SW 1271 (cell line): ENCODE data around the gene HOXA3.
A peak's percentile ranks its signal among the peaks of the same experiment; 100 is the strongest.

Experiments used
- DNase-seq, 2 experiments: peaks; one replicate each; lab custom pipeline; 2025; lab: John Stamatoyannopoulos, UW

HOXA3 gene

DNA sequence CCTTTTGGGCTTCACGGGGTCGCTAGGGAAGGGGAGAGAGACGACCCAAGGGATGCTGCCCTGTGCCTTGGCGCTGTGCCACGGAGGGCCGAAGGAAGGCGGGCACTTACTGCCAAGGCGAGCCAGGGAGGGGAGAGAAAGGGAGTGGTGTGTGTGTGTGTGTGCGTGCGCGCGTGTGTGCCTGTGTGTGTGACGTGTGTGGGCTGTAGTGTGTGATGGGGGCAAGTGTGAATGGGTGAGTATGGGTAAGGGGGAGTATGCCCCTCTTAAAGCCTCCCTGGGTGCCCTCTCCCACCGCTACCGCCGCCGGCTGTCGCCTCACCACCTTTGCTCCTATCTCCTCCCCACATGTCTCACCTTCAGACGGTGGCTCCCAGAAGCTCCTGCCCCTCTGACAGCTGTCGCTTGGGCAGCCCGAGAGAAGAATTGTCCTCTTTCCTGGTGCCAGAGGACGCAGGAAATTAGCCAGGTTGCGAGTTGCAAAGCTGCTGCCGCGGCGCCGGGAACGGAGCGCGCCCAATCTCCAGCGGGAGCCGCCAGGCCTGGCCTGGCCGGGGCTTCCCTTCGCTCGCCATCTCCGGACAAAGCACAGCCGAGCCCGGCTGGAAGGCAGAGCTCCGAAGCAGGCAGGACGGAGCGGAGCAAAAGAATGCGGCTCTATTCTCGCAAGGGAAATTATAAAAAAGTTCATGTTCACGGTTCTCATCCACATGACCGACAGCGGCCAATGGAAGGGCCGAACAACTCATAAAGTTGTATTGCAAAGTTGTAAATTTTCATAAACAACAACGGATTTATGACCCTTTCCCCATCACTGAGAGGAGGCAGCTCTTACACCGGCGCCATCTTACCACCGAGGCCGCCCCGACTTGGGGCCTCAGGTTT lies at the start of gene HOXA3:
Gene HOXA3, minus strand, starts transcription at position 653 of the 885 bp plus-strand sequence. CDS start 41,943 bp downstream, outside the sequence.
- no peak for DNase-seq

DNA sequence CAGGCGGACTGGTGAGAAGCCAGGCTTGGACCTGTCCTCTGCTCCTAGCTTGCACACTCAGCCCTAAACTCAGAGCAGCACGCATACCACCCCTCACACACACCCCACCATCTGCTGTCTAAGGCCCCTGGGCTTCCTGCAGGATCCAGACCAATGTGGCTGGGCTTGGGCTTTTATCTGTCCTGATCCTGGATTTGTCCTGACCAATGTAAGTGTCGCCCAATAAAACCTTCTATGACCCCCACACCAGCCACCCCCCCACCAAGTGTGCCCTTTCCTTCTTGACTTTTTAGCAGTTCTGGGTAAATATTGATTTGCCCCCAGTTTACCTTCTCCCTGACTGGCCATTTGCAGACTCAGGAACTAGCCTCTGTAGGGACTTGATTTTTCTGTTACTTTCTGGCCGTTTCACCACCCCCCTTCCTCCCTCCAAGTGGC lies 49.2 kb upstream of the HOXA3 start:
- DNase-seq, result no peak

DNA sequence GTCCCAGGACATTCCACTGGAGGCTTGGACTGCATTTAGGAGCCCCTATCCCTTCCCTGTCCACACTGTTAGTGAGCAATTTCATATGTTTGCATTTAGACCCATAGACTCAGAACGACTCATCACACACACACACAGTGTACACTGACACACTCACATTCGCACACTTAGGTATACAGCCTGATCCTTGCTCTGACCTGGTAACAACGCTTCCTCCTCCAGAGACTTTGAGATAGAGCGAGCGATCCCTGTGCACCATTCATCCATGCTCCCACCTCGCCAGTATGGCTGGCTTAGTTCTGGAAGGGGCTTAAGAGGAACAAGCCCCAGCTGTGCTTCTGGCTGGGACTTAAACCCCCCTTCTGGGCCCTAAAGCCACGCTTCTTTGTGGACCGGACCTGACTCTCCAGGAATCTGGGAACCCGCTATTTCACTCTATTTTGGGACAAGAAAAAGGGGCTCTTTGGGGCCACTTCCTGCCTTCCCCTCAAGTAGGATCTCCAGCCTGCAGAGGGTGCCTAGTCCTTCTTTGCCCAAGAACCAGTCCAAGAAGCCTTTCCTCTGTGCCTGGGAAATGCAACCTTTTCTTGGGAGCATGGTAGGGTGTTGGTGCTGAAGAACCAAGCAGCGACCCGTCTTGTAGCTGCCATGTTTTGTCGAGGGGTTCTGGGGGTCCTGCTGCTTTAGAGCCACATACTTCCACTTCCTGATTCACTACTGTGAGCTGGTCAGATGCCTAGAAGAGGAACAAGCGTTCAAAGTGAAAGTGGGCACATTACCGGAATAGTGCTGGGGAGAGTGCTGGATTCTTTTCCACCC lies 48.6 kb upstream of the HOXA3 start:
- no peak for DNase-seq

DNA sequence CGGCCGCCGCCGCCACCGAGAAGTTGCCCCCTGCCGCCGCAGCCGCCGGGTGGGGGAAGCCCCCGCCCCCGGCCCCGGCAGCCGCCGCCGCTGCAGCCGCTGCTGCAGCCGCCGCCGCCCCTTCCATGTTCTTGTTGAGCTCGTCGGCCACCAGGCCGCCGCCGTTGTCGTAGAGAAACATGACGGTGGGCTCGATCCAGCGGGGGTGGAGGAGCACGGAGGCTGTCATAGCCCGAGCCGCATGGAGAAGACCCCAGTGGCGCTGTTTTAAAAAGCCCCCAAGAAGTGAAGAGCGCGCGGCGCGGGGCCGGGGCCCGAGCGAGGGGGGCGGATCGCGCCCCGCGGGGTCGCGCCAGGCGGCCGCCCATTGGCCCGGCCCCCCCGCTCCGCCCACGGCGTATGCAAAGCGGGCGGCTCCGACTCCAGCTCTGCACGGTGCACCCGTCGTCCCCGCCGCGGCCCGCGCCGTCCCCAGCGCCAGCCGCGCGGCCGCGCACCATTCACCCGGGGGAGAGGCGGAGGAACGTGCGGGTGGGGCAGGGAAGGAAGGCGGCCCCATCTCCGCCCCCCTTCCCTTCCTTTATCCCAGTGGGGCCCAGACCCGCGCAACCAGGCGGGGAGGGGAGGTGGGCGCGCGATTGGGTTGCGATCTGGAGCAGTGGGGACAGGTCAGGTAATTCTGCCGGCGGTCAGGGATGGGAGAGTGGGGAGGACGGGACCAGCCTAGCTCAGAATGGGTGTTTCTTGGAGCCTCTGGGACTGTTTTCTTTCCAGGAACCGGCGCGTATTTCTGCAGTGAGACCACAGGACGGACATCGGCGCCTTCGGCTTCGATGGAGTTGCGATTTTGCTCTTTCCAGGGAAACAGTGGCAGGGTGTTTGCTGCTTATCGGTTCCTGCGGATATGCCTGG lies 47.7 kb upstream of the HOXA3 start, which contains the start of gene HOXA13:
Gene HOXA13, minus strand, starts transcription at position 243 of the 912 bp plus-strand sequence. Its CDS starts 14 bp downstream, at position 229.
- peak in 1 of 2 experiments; percentile 61 for DNase-seq

DNA sequence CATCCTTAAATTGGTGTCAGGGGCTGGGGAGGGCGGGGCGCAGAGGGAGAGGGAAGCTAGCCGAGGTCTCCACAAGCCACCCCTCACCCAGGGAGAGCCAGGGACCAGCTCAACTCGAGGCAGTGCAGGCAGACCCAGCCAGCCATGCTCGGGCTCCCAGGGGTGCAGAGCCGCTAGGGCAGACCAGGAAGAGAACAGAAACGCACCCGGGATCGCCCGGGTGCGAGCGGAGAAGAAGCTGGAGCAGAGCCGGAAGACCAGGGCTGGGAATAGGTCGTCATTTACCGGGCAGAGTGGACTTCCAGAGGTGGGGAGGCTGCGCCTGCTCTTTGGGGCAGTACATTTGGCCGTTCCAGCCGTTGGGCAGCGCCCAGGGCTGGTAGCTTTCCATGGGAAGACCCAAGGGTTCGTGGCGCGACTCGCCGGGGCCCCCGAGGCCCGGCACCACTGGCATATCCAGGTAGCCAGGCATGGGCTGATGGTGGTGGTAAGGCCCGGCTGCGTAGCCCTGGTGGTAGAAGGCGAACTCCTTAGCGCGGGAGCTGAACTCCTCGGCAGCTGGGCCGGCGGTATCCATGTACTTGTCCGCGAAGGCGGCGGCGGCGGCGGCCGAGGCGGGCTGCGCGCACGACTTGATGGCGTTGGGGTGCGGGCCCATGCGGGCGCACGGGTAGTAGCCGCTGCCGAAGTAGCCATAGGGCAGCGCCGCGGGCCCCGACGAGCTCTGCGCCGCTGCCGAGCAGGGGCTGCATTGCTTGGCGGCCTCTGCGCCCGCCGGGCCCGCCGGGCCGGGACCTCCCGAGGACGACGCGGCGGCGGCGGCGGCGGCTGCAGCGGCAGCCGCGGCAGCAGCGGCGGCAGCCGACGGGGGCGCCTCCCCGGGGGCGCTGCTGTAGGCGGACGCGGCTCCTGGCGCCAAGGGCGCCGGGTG lies 46.8 kb upstream of the HOXA3 start:
- no peak for DNase-seq

DNA sequence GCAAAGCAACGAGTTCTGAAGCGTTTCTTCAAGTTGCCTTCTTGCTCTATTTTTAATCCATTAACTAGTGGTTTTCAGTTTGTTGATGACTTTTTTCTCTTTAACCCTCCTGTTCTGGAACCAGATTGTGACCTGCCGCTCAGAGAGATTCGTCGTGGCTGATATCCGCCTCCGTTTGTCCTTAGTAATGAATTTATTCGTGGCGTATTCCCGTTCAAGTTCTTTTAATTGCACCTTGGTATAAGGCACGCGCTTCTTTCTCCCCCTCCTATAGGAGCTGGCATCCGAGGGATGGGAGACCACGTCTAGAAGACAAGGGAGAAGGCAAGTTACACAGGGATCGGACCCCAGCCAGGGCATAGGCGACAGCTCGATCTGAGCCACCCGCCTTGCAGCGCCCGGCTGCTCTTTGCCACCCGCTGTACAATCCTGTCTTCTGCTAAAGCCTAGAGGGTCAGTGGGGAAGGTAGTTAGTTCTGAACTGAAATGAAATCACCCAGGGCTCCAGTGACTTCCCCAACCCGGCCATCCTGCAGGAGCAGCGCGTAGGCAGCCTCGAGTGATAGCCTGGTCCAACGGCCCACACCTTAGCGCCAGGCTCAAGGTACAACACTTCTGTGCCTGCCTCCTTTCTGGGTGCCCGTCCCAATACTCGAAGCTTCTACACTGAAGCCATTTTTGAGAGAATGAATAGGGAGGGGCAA lies 45.9 kb upstream of the HOXA3 start:
- DNase-seq, result no peak

DNA sequence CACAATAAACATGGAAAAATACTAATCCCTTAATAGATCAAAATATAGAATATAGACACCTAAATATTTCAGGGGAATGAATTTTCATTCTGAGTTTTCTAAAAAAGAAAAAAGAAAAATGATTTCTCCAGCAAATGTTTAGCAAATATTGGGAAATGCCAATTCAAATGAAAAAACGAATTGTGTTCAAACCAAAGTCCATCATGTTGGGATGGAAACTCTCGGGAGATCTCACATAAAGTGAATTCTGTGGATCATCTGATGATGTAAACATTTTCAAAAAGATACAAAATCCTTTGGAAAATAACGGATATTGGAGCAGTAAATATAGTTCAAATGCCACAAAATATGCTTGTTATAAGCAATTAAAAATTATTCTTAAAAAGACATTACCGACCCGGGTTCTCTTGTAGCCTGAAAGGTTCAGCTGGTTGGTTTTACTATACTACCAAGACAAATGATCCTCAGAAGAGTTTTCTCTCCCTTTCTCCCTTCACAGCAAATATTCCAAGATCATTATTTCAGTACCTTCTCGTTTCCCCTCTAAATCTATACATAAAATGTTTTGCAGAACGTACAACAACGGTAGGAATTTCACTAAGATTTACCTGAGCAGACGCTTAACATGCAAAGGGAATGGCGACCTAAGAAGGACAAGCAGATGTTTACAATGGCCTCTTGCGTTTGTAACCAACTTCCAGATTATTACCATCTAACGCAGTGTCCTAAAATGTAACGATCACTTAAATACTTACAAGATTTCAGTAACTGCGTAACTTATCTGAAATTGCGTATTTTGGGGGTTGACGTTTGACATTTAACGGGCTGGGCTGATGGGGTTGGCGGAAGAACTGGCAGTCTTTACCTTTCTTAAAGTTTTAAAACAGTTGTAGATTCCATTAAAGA lies 45.0 kb upstream of the HOXA3 start:
- no peak for DNase-seq

DNA sequence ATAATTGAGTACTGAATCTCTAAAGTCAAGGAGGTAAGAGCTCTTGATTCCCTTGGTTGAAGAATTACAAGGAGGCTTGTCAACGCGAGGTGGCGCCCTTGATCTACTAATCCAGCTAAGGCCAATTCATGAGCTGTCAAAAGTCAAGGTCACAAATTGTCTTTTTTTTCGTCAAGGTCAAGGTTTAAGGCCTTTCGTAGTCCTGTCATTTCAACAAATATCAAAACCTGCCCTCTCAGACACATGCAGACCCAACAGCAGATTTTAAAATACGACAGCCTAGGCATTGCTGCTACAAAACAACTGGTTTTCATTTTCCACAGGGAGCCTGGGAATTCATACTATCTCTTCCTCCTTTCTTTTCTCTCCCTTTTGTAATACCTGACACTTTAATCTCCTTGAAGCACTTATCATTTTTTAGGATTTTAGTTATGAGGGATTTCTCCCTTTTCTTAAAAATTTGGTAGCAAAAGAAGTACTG lies 43.9 kb upstream of the HOXA3 start:
- DNase-seq, result peak in 1 of 2 experiments; percentile 55

DNA sequence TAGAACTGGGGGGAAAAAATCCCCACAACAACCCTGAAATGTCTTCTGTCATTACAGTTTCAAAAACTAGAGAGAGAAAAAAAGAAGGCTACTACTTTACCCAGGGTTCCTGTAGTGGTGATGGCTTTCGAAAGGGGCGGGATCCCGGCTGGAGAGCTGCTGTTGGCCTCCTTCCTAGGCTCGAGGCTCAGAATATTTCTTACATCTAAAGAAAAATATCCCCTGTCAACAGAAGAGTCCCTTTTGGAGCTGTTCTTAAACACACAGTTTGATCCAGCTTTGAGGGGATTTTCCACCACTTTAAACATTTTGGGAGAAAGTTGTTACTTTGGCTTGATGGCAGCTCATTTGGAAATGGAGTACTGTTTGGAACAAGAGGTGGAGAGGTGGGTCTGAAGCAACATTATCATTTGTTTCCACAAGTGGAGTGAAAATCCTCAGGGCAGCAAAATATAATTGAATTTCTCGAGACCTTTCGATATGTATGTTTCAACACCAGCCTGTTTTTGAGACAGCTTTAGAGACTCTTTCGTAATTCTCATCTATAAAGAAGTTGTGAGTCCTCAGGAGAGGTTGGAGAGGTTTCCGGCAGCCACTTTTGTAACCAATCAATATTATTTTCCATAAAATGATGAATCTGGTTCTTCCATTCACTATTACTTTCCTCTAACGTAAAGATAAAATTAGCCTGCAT lies 42.5 kb upstream of the HOXA3 start:
- no peak for DNase-seq

DNA sequence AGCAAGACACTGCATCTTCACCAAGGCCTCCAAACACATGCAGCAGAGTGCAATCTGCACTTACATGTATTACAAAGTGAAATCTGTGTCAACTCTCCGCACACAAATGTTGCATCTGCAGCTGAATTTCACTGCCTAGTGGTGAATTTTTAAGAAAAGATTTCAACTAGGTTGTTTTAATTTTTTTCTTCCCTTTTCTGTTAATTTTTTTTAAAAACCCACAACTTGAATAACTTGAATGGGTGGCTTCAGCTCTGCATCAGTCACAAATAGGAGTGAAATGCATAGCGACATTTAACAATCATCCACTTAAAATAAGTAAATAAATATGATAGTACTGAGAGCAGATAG lies 41.6 kb upstream of the HOXA3 start:
- DNase-seq, result no peak

DNA sequence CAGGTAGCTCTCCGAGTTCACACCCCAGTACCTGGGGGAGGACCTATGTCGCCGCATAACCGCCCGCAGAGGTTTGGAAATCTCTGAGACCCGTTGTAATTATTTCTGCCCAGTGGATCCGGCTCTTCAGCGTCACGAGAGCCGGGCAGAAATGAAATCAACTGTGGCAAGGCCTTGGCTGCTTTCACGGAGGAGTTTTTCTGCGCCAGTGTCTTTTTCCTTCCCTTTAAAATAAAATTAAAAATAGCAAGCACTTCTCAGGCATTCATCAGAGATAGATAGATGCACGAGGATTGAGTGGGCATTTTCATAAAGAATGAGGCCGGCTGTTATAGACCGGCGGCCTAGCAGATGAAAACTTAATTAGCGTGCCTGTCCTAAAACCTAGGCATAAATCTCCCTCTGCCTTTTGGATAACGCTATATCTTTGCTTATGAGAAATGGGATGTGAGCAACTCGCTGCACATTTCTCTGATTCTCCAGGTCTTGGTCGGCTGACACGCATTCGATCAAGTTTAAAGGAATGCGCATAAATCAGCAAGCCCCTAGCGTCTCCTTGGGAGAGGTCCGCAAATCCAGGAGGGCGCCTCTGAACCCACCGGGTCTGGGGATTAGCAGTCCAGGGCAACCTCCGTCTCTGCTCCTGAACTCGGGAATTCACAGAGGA lies 41.1 kb upstream of the HOXA3 start:
- no peak for DNase-seq

DNA sequence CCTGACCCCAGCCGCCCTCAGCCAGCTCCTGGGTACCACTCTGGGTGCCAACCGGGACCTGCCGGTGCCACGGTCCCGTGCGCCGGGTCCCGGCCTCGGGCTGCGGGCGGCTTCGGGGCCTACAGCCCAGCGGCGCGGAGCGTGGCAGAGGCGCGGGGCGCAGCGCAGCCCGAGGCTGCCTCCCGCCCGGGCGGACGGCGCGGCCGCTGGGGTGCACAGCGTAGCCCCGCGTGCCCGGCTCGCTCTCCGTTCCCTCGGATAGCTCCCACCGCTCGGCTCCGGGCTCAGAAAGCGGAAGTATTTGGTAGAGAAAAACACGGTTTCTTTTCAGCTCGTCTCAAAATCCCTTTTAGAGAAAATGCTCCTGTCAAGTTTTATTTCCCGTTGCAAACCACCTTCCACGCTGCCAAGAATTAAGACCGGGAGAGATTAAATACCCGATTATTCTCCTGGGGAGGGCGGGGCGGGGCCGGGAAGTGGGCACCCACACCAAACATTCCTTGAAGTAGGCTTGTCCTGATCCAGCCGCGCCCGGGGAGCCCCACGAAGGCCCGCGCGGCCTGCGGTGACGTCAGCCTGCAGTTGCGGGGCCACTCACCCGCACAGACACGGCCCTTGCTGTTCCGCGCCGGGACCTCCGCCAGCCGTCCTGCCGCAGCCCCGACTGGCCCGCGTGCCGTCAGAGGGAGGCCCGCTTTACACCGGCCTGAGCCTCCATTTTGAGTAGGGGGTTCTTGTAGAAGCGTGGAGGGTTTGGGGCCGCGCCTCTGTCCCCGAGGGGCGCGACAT lies 40.4 kb upstream of the HOXA3 start:
- DNase-seq, result no peak

DNA sequence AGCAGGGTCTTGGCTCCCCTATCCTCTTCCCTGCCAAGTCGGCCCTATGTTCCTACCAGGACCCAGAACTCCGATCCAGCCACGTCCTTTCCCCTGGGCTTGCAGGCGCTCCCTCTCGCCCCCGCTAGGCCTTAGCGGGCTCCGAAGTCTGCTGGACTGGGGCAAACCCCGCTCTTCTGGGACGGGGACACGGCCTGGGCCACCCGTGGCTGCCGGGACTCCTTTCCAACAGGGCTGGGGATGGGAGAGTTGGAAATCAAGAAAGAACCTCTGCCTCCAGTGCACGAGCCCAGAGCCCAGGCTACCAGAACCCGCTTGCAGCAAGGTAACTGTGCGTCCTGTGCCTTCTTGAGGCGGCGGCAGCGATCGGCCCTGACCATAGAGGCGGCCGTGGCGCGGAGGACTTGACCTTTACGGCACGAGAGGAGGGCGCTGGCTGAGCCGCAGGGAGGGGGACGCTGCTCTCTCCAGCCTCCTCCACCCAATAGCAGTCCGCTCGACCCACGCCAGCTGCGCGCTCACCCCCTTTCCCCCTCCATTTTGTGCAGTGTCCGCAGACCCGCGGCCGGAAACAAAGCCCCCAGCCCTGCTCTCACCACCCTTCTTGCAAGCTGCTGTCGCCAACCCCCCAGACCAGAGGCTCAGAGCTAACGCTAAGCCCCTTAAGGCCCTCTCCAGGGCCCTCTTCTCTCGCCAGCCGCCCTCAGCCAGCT lies 39.6 kb upstream of the HOXA3 start:
- DNase-seq, result no peak

DNA sequence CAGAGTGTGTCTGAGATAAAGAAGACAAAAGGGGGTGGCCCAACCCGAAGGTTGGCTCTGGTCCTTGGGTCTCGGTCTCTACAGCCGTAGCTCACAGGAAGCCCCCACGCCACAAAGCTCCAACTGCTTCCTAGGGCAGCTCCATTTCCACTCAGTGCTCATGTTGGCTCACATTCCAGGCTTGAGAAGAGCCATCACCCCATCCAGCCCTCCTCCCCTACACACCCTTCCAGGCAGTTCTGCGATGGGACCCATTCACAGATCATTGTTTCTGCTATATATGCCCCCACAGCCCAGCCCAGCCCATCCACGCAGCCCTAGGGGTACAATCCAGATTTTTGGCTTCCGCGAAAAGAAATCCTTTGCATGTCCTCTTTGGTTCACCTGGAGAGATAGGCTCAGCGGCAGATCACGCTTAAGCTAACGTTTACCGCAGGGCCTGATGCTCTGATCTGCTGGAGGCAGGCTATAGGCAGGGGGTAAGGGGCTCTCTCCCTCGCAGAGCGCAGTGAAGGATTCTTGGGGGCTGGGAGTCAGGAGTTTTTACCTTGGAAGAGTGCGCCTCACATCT lies 38.9 kb upstream of the HOXA3 start:
- no peak for DNase-seq

DNA sequence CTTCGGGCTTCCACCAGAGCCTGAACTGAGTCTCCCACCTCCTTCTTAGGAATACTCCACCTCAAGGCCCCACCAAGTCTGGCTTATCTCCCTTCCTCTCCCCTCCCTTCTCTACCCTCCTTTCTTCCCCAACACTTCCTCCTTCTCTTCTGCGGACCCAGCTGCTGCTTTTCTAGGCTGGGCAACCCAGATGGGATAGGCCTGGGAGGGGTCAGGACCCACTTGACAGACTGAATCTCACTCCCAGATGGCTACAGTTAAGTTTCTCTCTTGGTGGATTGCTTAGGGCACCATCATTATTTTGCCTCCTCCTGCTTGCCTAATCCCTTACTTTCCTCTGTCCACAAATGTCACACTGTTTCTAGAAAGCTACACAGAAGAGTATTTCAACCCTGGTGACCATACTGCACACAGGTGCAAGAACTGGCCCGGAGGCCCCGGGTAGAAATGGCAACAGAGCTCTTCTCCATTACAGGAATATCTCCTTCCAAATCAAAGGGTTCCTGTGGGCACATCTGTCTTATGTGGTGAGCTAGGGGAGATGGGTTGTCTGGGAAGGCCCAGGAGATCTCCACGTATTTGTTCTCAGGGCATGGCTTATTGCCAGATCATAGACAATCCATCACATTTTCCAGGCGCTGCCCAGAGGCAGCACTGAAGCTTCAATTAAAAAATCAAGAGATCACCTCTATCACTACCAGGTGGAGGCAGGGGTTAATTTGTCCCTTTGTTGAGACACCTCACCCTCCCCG lies 37.8 kb upstream of the HOXA3 start:
- no peak for DNase-seq
